Right cardiac atrium (tissue), 5 donors: ENCODE measurements around the gene CFAP43. TPM values are rescaled to one million over a fixed set of nuclear protein-coding genes. Genes with fewer than 3 reads are reported as not detected.

Experiments
- ATAC-seq, 2 donors: fragments of 200-7000 bp; cut with Tn5 transposase; one replicate each; pipeline versions ENCODE4 v1.8.0 to v1.9.1; 2020; ENCODE audit warnings: moderate library complexity in 2 of 2, mild to moderate bottlenecking in 1 of 2
- DNase-seq, 3 donors: peaks; one replicate each; pipeline ENCODE4 v3.0.0-alpha.2; 2020
- H3K27ac ChIP-seq: one replicate; pipeline ENCODE4 v1.5.1; 2013; ENCODE audit warnings: mild to moderate bottlenecking, low read length, control low read depth, moderate library complexity
- H3K27me3 ChIP-seq: one replicate; pipeline ENCODE4 v1.6.1; 2013; ENCODE audit not compliant: control insufficient read depth, insufficient read depth
- H3K4me1 ChIP-seq: one replicate; pipeline ENCODE4 v1.6.1; 2013; ENCODE audit warnings: low read length; ENCODE audit not compliant: control insufficient read depth, insufficient read depth
- H3K4me3 ChIP-seq: one replicate; pipeline ENCODE4 v1.5.1; 2013; ENCODE audit warnings: low read length, control low read depth
- H3K9me3 ChIP-seq: one replicate; pipeline ENCODE4 v1.6.1; 2013; ENCODE audit warnings: low read length; ENCODE audit not compliant: control insufficient read depth
- WGBS: extraction: QIAGEN DNeasy Blood & Tissue Kit; methylation state at CpG from one replicate; pipeline ENCODE4 v1.1.7; 2013; 5-methylcytosine and 5-hydroxymethylcytosine counted together
- intact Hi-C, 4 donors: fragments of 100-400 bp; cut with DNase I; formaldehyde crosslinking; loops; one replicate each; pipeline versions ENCODE4 v1.11.0 to v1.14.0; 2022 to 2023
- polyA plus RNA-seq: library from polyadenylated mRNA; stranded (reverse); fragments of 200-250 nt; gene quantifications from one replicate; pipeline ENCODE4 v1.2.3, GENCODE V29; 2013
- total RNA-seq, 4 donors: library from RNA; stranded (reverse); fragmentation: NEBNext Ultra II Directional; extraction: Animal tissue kit (Norgen Biotek cat#: 25700); gene quantifications; one replicate each; pipeline ENCODE4 v1.2.1, GENCODE V29; 2021
- donor health status: healthy with polysubstance abuse.
- donor health status: DM: no; HTN: yes; CAD: no.
- donor health status: DM: no; HTN: no; CAD: no.
- donor health status: DM: no; HTN: yes; CAD: no; lungs with severe emphysema.
- donor health status: DM: yes; HTN: yes; CAD: no.

The CFAP43 gene
- total and polyA plus RNA-seq, 5 donors: 0.09 to 0.35 (median 0.18) TPM

DNA sequence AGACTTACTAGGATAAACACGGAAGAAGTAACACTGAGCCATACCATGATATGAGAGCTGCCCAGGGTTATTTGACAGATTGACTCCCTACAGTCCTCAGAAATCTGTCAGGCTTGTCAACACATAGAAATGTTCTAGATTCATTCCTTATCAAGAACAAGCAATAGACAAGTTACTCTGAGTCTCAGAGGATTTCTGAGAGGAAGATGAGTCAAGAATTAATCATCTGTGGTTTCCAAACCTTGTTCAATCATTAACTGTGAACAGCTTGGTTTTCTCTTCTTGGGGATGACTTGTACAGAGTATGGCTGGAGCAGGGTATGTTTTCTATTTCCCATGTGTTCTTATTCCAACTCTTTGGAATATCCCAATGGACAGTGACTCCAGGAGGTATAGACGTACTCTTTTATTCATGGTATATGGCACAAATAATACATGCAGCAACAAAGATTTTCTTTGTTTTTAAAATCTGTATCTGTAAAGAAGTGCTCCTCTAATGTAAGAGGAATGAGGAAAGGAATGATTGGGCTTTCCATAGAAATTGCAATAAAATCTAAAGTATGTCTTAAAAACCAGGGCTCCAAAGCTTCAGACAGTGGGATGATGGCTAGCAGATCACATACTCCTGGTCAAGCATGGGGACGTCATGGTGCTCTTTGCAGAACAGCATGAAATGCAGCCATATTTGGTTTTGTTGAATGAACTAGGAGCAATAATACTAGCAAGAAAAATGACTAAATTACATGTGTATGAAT is 122.1 kb downstream of the CFAP43 start:
- no peak overlapping the region for H3K27ac ChIP-seq
- no peaks in the 10 kb centered on the region for H3K4me1 ChIP-seq
- no peaks in the 10 kb centered on the region for H3K9me3 ChIP-seq
- no peak overlapping the region for H3K4me3 ChIP-seq
- 64% methylated on average over 3 of the region's 3 CpGs for WGBS
- intact Hi-C loops: no loop called here
- no peaks in the 10 kb centered on the region for H3K27me3 ChIP-seq
- DNase-seq: no peak
- no peak for ATAC-seq

DNA sequence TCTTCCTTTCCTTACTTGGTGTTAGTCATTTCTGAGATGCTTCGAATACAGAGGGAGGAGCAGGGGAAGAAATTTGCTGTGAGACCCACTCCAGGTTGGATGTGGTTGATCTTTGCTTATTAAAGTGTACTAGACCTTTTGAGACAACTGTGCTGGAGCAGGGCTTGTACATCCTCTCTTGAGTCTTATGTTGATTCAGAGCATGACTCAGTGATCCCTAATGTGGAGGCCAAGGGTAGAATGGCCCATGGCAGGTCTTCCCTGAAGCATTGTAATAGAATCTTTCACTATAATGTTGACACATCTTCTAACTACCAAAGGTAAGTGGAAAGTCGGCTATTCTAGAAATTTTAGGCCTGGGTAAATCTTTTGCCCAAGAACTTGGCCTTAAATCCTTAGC is 127.2 kb downstream of the CFAP43 start:
- intact Hi-C loops: no loop called here
- H3K27ac ChIP-seq: no peak overlapping the region
- H3K9me3 ChIP-seq: no peaks in the 10 kb centered on the region
- no peaks in the 10 kb centered on the region for H3K27me3 ChIP-seq
- H3K4me3 ChIP-seq: no peak overlapping the region
- WGBS: 92% methylated on average over 2 of the region's 2 CpGs
- no peaks in the 10 kb centered on the region for H3K4me1 ChIP-seq
- ATAC-seq (no peak), DNase-seq (no peak)

DNA sequence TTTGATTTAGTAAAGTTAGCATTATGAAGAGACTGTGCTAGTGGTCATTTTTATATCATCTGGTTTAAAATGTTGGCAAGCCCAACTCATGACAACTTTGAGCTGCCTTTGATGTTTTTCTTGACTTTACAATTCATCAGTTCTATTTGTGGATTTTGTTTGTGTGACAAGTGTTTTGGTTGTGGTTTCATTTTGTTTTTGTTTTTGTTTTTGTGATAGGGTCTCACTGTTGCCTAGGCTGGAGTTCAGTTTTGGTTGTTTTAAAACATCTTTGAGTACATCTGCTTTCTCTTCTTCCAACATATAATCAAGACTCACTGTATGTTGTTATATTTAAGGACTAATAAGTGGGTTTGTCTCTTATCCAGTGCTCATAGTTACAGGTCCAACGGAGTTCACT is 127.7 kb downstream of the CFAP43 start:
- no peaks in the 10 kb centered on the region for H3K4me1 ChIP-seq
- WGBS: 2% methylated on average over 1 of the region's 1 CpG

DNA sequence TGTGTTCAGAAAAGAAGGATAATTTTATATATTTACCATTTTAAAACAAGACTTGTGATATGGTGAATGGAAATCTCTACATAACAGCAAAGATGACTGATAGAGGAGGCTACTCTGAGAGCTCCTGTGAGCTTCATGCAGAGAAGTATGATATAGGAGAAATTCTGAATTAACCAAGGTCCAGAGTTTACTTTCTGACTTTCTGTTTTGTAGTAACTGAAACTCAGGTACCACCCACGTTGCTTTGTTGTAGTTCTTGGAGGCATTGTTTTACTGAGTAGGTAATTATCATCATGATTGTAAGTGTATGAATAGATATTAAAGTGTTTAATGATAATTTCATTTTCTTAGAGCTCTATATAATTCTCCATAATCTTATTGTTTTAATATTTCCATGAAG is 128.2 kb downstream of the CFAP43 start:
- no peaks in the 10 kb centered on the region for H3K4me1 ChIP-seq
- ATAC-seq (no peak), DNase-seq (no peak)
- intact Hi-C loops: no loop called here
- 58% methylated on average over 1 of the region's 1 CpG for WGBS
- no peaks in the 10 kb centered on the region for H3K9me3 ChIP-seq
- no peak overlapping the region for H3K4me3 ChIP-seq
- no peak overlapping the region for H3K27ac ChIP-seq
- H3K27me3 ChIP-seq: no peaks in the 10 kb centered on the region

More for the DNA sequence above, 127.7 kb downstream of the CFAP43 start:
- ATAC-seq (no peak), DNase-seq (no peak)
- intact Hi-C loops: no loop called here
- no peaks in the 10 kb centered on the region for H3K27me3 ChIP-seq
- no peak overlapping the region for H3K27ac ChIP-seq
- H3K9me3 ChIP-seq: no peaks in the 10 kb centered on the region
- no peak overlapping the region for H3K4me3 ChIP-seq

DNA sequence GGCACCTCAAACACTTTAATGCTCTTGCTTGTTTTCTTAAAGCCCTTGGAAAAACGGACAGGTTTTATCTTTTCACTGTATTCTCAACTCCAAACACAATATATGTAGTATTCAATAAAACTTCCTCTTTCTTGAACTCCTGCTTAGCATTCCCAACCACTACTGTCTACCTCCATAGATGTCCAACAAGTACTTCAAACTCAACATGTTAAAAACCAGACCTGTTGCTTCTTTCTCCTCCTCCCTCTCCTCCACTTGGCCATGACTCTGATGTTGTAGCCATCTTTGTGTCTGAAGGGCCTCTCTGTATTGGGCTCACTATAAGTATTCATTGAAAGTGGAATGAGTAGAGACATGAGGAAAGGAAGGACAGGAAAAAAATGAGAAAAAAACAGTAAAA is 130.3 kb downstream of the CFAP43 start:
- no peak overlapping the region for H3K27ac ChIP-seq
- ATAC-seq (no peak), DNase-seq (no peak)
- intact Hi-C loops: no loop called here
- H3K4me1 ChIP-seq: no peaks in the 10 kb centered on the region
- no peak overlapping the region for H3K4me3 ChIP-seq
- H3K27me3 ChIP-seq: no peaks in the 10 kb centered on the region
- 61% methylated on average over 1 of the region's 1 CpG for WGBS
- H3K9me3 ChIP-seq: no peaks in the 10 kb centered on the region

DNA sequence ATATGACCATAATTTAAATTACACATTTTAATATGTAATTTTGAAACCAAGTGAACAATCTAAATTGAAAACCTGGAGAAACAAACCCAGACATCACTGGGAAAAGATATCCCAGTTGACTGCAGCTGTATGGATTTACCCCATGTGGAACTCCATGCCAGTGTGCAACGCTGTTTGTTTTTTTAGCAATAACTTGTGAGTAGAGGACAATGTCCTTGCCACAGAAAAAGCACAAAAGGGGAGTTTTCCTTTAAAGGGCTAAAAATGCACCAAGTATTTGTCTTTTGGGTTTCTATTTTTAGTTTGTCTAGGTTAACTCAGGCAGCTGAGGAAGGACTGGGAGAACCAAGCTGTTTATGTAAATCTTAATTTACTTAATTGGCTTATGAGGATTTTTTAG is 131.4 kb downstream of the CFAP43 start:
- no peak overlapping the region for H3K4me3 ChIP-seq
- DNase-seq: no peak
- H3K27ac ChIP-seq: no peak overlapping the region
- no peaks in the 10 kb centered on the region for H3K4me1 ChIP-seq
- no peaks in the 10 kb centered on the region for H3K27me3 ChIP-seq
- WGBS: 0% methylated on average over 1 of the region's 1 CpG
- no peak for ATAC-seq
- H3K9me3 ChIP-seq: no peaks in the 10 kb centered on the region
- intact Hi-C loops: no loop called here

DNA sequence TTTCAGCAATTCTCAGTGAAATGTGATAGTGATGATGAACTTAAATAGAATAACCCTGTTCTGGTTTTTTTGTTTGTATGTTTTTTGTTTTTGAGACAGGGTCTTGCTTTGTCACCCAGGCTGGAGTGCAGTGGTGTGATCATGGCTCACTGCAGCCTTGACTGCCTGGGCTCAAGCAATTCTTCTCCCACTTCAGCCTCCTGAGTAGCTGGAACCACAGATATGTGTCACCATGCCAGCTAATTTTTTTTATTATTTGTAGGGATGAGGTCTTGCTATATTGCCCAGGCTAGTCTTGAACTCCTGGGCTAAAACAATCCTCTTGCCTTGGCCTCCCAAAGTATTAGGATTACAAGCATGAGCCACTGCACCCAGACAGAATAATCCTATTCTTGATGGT is 132.2 kb downstream of the CFAP43 start:
- Histone ChIP-seq H3K9me3 (no peaks in the 10 kb centered on the region), H3K4me1 (no peaks in the 10 kb centered on the region), H3K27ac (no peak overlapping the region), H3K4me3 (no peak overlapping the region), H3K27me3 (no peaks in the 10 kb centered on the region)
- DNase-seq: no peak
- no peak for ATAC-seq
- intact Hi-C loops: no loop called here

DNA sequence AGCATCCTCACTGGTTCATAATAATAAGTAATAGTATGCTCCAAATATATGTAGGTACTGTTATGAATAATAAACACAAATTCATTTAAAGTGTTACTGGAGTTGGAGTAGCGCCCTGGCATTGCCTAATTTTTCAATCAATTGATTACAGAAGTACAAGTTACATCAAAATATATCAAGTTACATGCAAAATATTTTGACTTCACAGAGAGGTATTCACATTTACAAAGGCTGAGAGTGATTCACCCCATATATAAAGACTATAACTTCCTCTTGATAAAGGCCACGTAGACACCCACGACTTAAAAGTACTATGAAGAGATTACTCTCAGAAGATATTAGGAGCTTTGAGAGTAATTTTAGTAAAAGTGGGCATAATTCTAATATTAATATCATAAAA is 132.9 kb downstream of the CFAP43 start:
- Histone ChIP-seq H3K27me3 (no peaks in the 10 kb centered on the region), H3K4me1 (no peaks in the 10 kb centered on the region), H3K27ac (no peak overlapping the region), H3K4me3 (no peak overlapping the region), H3K9me3 (no peaks in the 10 kb centered on the region)
- no peak for ATAC-seq
- DNase-seq: no peak
- intact Hi-C loops: no loop called here
- WGBS: 66% methylated on average over 3 of the region's 3 CpGs

DNA sequence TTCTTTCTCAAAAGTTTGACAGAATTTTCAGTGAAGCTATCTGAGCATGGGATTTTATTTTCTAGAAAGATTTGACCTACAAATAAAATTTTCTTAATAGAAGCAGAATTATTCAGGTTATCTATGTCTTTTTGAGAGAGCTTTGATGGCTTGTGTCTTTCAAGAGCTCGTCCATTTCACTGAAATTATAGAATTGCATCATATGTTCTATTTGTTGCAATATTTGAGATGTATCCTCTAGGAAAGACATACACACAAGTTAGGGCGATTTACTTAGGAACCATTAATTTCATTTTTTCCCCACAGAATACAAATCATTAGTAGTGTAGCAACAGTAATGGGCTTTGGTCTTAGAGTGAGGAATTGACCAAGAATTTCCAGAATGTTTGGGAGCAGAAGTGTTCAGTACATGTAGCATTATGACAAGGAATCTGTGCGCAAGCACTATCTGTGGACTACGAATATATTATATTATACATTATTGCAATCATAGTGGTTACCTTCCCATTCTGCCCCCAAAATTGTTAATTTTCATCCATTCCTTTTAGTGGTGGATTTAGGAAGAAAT is 133.7 kb downstream of the CFAP43 start:
- intact Hi-C loops: no loop called here
- no peak for ATAC-seq
- H3K4me1 ChIP-seq: no peaks in the 10 kb centered on the region
- no peak for DNase-seq
- H3K27me3 ChIP-seq: no peaks in the 10 kb centered on the region
- no peaks in the 10 kb centered on the region for H3K9me3 ChIP-seq
- no peak overlapping the region for H3K27ac ChIP-seq
- H3K4me3 ChIP-seq: no peak overlapping the region
- 92% methylated on average over 4 of the region's 4 CpGs for WGBS

DNA sequence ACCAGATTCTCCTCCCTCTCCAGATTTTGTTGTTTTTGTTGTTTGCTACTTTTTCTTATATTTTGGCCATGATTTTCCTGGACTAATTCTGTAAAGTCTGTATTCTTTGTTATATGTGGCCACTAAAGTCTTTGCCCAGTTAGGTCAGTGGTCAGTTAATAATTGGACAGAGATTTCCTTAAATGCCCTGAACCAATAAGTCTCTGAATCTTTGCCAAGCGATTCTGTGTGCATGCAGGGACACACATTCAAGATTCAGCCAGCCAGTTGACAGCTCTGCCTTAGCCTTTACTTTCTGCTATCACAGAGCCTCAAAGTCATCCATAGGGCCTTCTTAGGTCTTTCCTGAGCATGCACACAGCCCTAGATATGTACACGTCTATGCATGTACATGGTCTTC is 135.5 kb downstream of the CFAP43 start:
- no peaks in the 10 kb centered on the region for H3K9me3 ChIP-seq
- ATAC-seq: no peak
- WGBS: 89% methylated on average over 2 of the region's 2 CpGs
- intact Hi-C loops: no loop called here
- H3K27ac ChIP-seq: no peak overlapping the region
- DNase-seq: no peak
- no peak overlapping the region for H3K4me3 ChIP-seq
- H3K27me3 ChIP-seq: no peaks in the 10 kb centered on the region
- H3K4me1 ChIP-seq: no peaks in the 10 kb centered on the region

DNA sequence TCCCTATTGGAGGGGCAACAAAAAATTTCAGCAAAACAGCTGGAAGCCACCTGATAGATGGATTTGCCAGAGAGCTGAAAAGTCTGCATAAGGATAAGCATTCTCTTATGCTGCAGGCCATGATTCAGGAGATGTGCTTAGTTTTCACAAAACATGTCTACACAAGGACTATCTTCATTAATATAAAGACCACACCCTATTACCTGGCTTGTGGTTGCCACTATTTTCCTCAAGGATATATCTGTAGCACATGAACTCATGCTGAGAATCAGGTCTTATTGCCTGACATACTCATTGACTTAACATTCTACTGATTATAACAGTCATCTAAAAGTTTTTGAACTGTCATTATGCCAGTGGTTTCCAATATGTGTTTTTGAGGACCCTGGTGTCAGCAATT is 139.4 kb downstream of the CFAP43 start:
- ATAC-seq: no peak
- intact Hi-C loops: no loop called here

DNA sequence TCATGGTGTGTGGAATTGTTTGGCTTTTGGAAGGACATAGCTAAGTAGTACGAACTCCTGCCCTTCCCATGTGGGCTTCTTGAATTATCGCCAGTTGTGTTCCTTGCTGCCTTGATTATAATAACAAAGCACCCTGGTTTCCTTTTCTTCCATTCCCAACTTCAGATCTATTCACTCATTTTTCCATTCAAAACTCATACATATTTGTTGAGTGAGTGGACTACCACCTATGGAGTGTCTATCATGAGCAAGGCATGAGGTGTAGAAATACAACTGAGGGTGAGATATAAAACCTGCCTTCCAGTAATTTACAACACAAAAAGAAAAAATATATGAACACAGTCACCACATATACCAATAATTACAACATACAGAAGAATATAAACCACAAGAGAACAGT is 141.6 kb downstream of the CFAP43 start:
- Histone ChIP-seq H3K4me3 (no peak overlapping the region), H3K27ac (no peak overlapping the region), H3K27me3 (no peaks in the 10 kb centered on the region), H3K9me3 (no peaks in the 10 kb centered on the region), H3K4me1 (no peaks in the 10 kb centered on the region)
- DNase-seq (no peak), ATAC-seq (no peak)
- intact Hi-C loops: no loop called here
- WGBS: 57% methylated on average over 2 of the region's 2 CpGs

More for the DNA sequence above, 139.4 kb downstream of the CFAP43 start:
- no peaks in the 10 kb centered on the region for H3K27me3 ChIP-seq
- no peak overlapping the region for H3K4me3 ChIP-seq
- H3K27ac ChIP-seq: no peak overlapping the region
- H3K4me1 ChIP-seq: no peaks in the 10 kb centered on the region
- no peaks in the 10 kb centered on the region for H3K9me3 ChIP-seq
- no peak for DNase-seq
